ENCODE results near the gene OSBPL10. TPM values are rescaled to one million over a fixed set of nuclear protein-coding genes. Genes with fewer than 3 reads are reported as not detected.
"Not testable (repeated sequence)": the region's sequence is repeated elsewhere in the genome, so short reads cannot be mapped to it uniquely, and the experiment has no call there.

Gene OSBPL10
- polyA plus RNA-seq, 3 donors = 20.7 to 23.5 (median 22.3) TPM

DNA sequence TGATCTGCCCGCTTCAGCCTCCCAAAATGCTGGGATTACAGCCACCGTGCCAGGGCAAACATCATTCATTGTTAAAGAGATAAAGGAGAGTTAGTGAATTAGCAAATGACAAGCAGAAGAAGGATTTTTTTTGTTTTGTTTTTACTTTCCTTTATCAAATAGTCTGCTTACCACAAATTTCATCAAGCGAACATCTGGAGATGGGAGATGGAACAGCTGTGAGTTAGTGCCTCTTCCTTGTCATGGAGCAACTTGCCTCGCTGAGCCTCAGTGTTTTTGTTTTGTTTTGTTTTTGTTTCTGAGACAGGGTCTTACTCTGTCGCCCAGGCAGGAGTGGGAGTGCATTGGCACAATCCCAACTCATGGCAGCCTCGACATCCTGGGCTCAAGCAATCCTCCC lies 16.4 kb upstream of the OSBPL10 start:
- DNase-seq = no peak

DNA sequence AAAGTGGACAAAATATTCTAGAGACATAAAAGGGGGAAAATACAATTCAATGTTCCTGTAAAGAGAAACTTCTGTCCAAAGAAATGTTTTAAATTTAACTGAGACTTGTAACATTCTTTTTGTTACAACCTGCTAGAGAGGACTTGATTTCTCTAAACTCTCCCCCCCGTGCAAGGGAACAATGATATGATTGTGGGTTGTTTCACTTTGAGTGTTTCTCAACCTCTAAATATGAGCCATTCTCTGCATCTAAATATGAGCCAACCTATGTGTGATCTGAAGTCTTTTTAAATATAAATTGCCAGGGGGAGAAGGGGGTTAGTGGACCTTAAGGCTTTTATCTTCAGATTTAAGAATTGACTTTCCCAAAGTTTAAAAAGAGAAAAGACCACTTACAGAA lies 15.1 kb upstream of the OSBPL10 start:
- no peak for DNase-seq

DNA sequence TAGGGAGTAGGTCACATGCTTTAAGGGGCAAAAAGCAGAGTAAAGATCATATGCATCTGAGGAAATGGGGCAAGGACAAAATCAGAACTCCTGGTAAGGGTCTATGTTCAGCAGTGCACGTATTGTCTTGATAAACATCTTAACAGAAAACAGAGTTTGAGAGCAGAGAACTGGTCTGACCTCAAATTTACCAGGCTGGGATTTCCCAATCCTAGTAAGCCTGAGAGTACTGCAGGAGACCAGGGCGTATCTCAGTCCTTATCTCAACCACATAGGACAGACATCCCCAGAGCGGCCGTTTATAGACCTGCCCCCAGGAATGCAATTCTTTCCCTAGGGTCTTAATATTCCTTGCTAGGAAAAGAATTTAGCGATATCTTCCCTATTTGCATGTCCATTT lies 14.0 kb upstream of the OSBPL10 start:
- DNase-seq = not testable (repeated sequence)

DNA sequence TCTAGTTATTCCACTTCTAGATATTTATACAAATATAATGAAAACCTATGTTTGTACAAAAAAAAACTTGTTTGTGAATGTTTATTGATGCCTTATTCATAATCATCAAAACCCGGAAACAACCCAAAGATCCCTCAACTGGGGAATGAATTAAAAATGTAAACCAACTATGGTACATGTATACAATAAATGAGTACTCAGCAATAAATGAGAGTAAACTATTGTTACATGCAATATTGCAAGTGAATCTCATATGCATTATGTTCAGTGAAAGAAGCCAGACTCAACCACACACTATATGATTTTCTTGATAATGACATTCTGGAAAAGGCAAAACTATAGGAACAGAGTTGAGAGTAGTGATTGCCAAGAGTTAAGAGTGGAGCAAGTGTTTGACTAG lies 12.8 kb upstream of the OSBPL10 start:
- DNase-seq = no peak

DNA sequence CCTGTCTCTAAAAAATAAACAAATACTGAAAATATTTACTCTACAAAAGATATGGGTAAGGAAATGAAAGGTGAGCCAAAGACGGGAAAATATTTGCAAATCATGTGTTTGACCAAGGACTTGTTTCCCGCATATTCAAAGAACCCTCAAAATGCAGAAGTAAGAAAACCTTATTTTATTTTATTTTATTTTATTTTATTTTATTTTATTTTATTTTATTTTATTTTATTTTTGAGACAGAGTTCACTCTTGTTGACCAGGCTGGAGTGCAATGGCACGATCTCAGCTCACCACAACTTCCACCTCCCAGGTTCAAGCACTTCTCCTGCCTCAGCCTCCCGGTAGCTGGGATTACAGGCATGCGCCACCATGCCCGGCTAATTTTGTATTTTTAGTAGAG lies 11.9 kb upstream of the OSBPL10 start:
- not testable (repeated sequence) for DNase-seq

DNA sequence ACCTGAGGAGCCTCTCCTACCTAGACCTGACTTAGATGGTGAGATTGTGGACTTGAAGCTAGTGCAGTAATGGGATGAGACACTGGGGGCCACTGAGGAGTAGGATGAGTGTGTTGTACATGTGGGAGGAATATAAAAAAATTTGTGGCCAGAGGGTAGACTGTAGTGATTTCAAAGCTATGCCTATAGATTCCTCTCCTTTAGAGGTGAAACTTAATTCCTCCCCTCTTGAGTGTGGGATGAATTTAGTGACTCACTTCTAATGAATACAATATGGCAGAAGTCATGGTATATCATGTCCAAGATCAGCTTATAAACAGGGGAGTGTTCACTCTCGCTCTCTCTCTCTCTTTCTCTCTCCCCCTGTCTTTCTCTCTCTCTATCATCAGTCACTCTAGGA lies 7.2 kb upstream of the OSBPL10 start:
- DNase-seq = no peak

DNA sequence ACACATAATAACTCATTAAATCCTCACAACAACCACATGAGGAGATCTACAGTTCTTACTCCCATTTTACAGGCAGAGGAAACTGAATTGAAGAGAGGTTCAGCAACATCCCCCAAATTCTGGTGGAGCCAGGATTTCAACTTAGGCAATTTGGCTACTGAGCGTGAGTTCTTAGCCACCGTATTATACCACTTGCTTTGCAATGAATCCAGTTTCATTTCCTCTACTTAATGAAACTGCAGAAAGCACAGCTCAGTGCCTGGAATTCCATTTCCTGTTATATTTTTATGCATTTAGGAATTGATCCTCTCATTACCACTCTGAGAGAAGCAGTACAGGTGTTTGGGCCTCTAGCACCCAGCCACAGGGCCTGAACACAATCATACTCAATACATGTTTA lies 4.8 kb upstream of the OSBPL10 start:
- DNase-seq = no peak

DNA sequence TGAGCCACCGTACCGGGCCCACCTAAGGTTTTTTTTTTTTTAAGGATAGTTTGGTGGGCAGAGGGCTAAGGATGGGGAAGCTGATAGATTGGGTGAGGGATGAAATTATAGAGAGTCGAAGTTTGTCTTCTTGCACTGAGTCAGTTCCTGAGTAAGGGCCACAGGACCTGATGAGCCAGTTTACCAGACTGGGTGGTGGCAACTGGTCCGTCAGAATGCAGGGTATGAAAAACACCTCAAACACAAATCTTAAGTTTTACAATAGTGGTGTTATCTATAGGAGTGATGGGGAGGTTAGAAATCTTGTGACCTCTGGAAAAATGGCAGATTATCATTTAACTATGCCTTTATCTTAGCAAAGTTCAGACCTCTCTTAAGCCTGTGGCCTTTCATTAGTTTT lies 3.3 kb upstream of the OSBPL10 start:
- no peak for DNase-seq

DNA sequence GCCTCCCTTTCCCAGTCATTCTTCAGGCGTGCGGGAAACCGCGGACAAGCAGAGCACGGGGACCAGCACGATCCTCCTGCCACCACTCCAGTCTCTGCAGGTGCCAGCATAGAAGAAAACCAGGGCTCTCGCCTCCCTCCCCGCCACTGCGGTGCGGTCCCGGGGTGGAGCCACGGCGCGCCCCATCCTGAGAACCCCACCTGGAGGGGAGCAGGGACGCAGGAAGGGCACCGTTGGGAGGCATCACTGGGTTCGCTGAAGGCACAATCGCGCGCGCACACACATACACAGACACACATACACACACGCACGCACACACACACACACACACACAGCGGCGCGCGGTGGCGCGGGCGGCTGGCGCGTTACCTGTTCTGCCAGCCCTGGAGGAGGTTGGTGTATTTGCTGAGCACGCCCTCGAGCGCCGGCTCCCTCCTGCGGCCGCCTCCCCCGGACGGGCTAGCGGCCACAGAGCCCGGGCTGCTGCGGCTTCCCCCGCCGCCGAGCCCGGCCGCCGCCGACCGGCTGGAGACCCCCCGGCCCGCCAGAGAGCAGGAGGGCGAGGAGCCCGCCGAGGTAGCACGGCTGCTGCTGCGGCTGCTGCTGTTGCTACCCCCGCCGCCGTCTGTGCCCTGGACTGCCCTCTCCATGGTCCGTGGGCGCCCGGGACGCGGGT lies 394 bp downstream of the OSBPL10 start:
- DNase-seq = peak; percentile 67

DNA sequence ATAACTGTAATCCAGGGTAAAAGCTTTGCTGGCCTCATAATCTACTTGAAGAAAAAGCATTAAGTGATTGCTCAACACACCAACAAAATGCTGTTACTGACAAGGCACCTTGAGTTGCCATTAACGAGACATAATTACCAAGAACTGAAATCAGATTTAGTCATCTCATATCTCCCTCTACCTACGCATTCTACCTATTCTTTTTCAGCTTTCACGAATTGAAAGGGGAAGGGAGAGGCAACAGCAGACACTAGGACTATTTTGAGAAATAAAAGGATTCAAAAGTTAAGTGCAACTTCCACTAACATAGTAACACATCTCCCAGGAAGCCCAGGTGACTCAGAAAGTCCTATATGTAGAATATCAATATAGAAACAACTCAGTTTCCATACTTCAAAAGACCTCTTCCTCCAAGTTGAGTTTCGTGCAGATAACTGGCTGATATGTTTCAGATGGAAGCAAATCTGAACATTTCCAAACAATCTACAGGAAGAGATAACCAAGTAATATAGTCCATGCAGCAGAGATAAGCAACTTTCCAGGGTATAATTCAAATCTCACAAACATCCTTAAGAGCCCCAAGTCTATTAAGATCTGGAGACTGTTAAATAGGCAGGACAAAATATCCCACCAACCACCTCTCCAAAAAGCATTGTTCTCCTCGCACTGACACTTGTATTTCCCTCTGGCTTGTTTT lies 1.9 kb downstream of the OSBPL10 start:
- DNase-seq = no peak

DNA sequence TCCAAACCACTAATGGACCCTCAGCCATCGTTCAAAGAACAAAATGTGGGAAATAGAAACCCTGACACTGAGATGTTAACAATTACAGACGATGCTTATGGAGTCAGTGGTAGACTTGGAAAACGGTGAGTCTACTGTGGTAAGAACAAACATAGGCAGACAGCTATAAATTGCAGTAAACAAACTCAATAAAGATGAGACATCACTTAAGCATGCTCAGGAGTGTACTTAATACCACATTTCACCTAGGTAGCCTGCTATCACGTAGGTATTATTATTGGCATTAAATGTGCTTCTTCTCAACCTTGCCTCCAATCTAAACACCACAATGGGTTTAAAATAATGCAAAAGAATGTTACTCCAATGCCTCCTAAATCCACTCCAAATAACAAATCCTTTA lies 2.5 kb downstream of the OSBPL10 start:
- no peak for DNase-seq

DNA sequence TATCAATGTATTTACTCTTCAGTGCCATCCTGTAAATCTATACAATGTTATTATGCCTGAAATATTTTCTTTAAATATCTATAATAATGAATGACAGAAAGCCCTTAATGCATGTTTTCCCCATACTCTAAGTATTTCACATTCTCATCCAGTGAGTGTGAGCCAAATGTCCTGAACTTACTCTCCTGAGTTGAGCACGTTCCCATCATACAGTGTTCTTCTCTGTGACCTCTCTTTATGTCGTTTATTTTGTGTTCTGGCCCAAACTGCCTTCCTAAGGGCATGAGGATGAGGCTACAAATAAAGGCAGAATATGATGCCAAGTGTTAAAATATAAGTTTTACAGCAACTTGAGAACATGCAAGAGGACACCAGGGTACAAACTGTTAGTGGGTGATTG lies 3.3 kb downstream of the OSBPL10 start:
- no peak for DNase-seq

DNA sequence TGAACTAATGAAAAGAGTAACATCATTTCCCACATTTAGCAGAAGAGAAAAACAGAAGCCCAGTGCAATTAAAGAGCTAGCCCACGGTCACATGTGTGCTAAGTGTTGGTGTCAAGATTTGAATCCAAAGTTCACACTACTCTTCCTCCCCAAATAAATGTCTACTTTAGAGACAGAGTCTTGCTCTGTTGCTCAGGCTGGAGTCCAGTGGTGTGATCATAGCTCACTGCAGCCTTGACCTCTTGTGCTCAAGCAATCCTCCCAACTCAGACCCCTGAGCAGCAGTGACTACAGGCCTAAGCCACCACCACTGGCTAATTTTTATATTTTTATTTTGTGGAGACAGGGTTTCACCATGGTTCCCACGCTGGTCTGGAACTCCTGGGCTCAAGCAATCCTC lies 4.8 kb downstream of the OSBPL10 start:
- DNase-seq = no peak

DNA sequence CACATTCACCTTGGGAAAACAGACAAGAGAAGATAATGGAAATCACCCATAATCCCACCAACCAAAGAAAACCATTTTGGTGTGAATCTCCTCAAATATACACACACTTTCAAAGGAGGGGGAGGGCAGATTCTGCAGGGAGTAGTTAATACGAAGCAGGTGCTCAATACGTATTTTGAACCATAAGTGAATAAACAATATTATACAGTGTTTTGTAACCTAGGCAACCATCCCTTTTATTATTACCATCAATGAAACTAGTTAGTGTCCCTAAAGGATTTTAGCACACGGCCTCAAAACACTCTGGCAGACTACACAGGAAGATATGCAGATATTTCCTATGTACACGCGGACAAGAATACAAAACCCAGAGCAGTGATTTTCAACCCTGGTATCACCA lies 6.1 kb downstream of the OSBPL10 start:
- DNase-seq = no peak

DNA sequence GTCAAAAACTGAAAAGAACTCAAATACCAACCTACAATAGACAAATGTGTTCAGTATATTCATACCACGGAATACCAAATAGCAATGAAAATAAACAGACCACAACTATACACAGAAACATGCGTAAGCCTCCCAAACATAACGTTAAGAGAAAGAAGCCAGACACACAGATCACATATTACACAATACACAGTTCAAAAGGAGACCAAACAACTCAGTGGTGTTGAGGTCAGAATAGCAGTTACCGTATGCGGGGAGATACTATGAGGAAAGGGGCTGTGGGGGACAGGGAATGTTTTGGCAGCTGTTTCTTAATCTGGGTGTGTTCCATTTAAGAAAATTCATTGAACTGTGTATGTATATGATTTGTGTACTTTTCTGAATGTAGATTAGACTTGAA lies 6.6 kb downstream of the OSBPL10 start:
- DNase-seq = no peak

DNA sequence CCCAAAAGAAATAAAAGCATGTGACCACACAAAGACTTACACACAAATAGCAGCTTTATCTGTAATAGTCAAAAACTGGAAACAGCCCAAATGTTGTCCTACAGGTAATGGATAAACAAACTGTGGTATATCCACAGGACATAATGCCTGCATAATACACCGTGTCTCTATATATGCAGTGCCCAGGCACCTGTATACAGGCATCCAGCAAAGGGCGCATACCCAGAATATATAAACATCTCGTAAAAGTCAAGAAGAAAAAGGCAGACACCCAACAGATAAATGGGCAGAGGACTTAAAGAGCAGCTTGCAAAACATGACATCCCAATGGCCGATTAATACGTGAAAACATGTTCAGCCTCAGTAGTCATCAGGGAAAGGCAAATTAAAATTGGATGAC lies 7.2 kb downstream of the OSBPL10 start:
- DNase-seq = no peak

DNA sequence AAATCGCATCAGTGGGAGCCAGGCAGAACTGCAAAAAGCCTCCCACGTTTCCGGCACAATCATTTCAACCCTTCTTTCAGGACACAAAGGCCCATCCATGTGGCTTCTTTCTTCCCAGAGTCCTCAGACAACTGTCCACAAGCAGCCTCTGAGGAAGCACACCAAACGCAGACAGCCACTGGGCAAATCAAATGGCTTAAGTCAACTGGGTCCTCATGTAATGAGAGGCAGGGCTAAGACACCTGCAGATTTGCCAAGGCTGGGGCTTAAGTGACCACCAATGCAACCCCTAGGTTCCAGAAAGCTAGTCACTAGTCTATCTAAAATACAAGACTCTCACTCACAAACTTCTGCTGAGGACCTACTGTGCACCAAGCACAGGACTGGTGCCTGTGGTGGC lies 8.0 kb downstream of the OSBPL10 start:
- no peak for DNase-seq

DNA sequence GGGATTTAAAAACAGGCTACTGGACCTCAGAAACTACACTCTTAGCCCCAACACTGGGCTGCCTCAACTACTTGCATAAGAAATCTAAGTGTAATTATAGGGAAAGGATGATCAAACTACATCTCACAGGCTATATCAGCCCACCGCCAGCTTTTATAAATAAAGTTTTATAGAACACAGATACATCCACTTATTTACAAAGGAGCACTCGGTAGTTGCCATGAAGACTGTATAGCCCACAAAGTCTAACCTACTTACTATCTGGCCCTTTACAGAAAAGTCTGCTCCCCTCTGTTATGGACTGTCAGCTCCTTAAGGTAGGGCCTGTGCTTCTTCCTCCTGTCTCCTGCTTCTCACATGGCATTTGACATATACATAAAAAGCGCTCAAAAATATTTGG lies 9.5 kb downstream of the OSBPL10 start:
- no peak for DNase-seq

DNA sequence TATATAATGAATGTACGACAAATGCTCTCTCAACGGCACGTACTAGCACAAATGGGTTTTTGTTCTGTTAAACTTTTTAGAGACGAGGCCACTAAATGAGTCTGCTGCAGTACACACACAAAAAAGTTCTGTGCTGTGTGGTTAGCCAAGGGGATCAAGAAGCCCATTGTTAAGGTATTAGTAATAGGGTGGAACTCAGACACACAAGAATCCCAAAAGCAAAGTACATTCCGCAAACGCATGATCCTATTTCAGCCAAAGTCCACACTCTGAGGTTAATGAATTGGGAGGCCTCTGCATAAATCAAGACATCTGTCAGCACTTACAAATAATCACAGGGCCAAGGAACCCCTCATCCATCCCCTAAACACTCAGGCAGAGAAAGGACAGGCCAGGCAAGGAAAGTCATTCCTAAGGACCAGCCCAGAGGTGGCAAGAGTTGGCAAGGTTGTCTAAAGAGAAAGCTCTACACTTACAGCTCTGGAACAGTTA lies 12.1 kb downstream of the OSBPL10 start:
- DNase-seq = peak; percentile 89

DNA sequence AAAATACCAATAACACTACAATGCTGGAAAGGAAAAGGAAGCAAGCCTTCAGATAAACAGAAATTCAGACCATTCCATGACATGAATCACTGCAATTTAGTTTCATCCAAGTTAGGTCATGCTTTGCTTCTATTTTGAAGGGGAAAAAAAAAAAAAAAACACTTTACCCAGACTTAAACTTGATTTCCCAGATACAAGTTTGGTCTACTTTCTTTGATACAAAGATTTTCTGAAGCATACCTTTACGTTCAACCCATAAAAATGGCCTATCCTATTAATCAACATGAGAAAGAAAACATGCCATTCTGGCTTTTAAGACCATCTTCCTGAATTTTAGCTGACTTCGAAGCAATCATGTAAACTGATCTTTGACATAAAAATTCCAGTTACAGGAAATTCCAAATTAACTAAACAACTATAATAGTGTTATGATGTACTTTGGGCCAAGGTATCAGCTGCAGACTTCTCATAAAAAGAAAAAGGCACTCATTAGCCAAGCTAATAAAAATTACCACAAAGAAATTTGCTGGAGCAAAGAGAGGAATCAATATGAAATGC lies 12.6 kb downstream of the OSBPL10 start:
- DNase-seq = no peak

DNA sequence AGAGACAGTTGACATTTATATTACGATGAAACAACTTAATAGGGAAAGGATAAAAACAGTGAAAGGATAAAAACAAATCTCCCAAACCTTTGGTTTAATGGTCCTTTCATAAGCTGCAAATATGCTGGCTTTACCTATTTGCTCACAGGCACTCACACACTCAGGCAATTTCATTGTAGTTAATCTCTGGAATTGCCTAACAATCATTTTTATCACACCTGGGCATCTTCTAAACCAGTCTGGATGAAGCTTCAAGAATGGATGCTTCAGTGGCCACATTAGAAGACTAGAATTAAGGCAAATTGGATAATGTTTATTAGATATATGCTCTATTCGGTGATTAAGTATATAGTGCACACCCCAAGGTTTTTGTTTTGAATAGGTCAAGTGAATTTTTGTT lies 13.5 kb downstream of the OSBPL10 start:
- no peak for DNase-seq

DNA sequence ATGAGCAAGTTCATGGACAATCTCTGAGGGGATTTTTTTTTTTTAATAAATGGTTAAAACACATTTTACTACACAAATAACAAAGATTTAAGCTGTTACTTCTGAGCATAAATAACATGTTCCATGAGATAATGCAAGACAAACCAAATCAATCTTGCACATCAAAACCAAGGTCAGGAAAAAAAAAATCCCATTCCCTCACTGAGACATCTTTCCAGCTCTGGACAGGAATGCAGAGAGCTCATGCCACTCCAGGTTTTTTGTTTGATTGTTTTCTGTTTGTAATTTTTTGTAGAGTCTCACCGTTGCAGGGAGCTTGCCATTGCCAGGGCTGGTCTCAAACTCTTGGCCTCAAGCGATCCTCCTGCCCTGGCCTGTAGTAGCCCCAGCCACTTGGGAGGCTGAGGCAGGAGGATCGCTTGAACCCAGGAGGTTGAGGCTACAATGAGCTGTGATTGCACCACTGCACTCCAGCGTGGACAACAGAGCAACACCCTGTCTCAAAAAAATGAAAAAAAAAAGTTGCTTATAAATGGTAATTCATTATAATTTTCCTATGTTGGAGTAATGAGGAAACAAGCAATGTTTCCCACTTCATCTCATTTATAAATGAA lies 14.0 kb downstream of the OSBPL10 start:
- DNase-seq = no peak

DNA sequence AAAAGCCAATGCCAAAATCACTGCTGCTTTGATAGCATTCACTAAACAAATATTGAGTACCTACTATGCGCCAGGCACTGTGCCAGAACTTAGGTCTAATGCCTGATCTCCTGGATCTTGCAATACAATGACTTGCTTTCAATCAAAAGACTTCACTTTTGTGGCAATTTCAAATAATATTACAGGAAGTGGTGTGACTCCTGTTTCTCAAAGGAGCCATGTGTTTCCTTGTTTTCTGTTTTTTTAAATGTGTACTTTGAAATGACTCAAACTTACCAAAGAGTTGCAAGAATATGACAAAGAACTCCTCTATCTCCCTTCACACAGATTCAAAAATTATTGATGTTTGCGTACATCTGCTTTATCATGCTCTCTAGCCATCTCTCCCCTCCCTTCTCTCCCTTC lies 18.3 kb downstream of the OSBPL10 start:
- no peak for DNase-seq
